ENCODE measurements around the gene HAUS1.
"Not testable (repeated sequence)": the region's sequence is repeated elsewhere in the genome, so short reads cannot be mapped to it uniquely, and the experiment has no call there.

The HAUS1 gene

DNA sequence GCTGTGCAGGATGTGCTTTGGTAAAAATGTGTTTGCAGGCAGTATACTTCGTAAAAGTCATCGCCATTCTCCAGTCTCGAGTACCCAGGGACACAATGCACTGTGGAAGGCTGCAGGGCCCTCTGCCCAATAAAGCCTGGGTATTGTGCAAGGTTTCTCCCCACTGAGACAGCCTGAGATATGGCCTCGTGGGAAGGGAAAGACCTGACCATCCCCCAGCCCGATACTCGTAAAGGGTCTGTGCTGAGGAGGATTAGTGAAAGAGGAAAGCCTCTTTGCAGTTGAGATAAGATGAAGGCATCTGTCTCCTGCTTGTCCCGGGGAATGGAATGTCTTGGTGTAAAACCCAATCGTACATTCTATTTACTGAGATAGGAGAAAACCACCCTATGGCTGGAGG is 15.7 kb upstream of the HAUS1 start:
- not testable (repeated sequence) for DNase-seq (ENCODE audit: low read depth in 2 of 2)

DNA sequence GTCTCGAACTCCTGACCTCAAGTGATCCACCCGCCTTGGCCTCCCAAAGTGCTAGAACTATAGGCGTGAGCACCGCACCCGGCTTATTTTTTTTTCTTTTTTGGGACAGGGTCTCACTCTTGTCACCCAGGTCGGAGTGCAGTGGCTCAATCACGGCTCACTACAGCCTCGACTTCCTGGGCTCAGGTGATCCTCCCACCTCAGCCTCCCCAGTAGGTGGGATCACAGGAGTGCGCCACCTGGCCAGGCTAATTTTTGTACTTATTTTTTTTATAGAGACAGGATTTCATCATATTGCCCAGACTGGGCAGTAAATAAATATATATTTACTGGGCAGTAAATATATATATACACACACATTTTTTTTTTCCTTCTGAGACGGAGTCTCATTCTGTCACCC is 8.7 kb upstream of the HAUS1 start:
- DNase-seq (ENCODE audit: low read depth in 2 of 2): no peak

DNA sequence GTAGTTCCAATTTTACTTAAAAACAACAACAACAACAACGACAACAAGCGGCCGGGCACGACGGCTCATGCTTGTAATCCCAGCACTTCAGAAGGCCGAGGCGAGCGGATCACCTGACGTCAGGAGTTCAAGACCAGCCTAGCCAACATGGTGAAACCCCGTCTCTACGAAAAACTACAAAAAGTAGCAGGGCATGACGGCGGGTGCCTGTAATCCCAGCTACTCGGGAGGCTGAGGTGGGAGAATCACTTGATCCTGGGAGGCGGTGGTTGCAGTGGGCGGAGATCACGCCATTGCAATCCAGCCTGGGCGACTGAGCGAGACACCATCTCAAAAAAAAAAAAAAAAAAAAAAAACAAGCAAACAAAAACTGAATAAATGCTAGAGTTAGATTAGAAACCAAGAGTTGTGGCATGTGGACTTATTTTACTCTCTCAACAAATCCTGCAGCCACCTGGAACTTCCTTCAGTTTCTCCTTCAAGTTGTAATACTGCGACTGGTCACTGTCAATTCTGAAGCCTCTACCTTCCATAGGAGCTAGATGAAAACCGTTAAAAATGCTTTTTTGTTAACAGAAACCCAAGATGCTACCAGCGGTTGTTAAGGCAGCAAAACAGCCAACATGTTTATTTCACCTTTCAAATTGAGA is 7.4 kb upstream of the HAUS1 start:
- DNase-seq (ENCODE audit: low read depth in 2 of 2): no peak

DNA sequence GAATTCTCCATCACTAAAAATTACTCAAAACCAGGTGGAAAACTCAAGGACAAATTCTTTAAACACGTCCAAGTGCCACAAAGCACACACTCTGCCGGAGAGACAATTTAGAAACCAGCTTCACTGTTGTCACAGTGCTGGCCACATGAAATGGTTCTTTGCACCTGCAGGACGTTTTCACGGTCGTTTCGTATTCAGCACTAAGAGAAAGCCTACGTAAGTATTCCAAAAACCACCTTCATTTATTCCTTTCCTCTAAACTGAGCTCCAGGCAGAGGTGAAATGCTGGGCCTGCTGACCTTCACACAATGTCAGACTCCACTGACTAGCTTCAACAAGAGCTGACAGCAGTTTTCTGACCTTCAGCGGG is 6.8 kb upstream of the HAUS1 start:
- DNase-seq (ENCODE audit: low read depth in 2 of 2): no peak

DNA sequence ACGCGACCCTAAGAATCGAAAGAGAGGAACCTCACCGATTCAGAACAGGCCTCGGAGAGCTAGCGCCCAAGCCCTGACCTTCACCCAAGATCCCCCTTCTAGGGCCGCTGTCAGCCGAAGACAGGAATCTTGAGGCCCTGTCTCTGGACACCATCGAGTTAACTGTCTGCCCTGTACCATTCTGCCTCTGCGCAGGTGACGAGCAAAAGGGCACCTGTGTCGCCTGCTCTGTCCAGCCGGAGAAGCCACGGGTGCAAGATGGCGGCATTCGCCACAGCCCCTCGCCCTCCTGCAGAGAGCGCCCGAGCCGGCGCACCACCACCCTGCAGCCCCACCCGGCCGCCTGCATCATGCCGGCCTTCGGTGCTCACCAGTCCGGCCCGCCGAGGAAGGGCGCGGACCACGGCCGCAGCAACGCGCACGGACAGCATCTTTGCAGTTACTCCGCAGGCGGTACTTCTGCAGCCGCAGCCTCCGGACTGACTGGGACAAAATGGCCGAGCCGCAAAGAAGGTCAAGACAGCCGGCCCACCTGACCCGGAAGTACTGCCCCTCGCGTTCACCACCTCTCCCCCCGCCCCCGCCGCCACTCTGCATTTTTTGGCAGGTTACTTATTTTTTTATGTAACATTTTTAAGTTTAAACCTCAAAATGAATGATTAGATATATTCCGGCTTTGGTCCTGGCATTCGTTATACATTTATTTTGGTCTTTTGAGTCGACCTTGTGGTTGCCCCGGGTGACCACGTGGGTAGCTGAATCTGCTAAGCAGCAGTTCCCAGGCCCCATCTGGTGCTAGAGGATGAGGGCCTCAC is 6.2 kb upstream of the HAUS1 start, which contains the start of gene ATP5F1A:
Gene ATP5F1A, minus strand, starts transcription at position 496 of the 815 bp plus-strand sequence. Its CDS starts 65 bp downstream, at position 431.
- DNase-seq (ENCODE audit: low read depth in 2 of 2): peak; percentile 73 to 84

DNA sequence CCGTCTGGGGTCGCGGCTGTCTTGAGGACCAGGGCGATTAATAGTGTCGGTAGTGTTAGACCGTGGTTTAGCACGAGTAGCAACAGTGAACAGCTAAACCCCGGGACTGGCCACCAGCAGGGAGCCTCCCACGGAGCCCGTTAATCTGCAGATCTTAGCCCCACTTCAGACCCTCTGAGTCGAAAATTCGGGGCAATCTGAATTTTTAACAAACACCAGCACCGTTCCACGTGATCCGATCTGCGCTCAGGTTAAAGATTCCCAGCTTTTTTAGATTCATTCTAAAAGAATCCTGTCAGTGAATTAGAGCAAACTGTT is 5.6 kb upstream of the HAUS1 start:
- no peak for DNase-seq (ENCODE audit: low read depth in 2 of 2)

DNA sequence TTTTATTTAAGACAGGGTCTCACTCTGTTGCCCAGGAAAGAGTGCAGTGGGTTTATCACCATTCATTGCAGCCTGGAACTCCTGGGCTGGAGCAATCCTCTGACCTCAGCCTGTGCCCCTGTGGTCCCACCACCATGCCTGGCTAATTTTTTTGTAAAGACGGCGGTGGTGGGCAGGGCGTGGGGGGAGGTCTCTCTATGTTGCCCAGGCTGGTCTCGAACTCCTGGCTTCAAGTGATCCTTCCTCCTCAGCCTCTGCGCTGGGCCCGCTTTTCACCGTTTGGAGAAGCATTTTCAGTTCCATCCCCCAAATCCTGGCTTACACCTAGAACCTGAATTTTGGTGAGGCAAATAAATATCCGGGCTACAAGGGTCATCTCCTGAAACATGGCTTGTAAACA is 4.7 kb upstream of the HAUS1 start:
- DNase-seq (ENCODE audit: low read depth in 2 of 2): no peak

DNA sequence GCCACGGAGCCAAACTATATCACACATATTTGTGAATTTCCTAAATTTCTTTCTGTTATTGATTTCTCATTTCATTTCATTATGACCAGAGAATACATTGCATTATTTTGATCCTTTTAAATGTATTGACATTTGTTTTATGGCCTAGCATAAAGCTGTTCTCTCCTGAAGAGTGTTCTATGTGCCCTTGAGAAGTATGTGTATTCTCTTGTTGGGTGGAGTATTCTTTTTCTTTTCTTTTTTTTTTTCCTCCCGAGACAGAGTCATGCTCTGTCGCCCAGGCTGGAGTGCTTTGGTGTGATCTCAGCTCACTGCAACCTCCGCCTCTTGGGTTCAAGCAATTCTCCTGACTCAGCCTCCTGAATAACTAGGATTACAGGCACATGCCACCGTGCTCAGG is 5.2 kb downstream of the HAUS1 start:
- DNase-seq (ENCODE audit: low read depth in 2 of 2): no peak

DNA sequence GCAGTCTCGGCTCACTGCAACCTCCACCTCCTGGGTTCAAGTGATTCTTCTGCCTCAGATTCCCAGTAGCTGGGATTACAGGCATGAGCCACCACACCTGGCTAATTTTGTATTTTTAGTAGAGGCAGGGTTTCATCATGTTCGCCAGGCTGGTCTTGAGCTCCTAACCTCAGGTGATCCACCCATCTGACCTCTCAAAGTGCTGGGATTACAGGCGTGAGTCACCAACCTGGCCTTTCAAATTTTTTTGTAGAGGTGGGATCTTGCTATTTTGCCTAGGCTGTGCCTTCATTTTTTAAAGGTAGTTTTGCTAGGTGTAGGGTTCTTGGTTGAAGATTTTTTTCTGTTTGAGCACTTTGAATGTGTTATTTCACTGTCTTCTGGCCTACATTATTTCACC is 6.2 kb downstream of the HAUS1 start:
- DNase-seq (ENCODE audit: low read depth in 2 of 2): no peak

DNA sequence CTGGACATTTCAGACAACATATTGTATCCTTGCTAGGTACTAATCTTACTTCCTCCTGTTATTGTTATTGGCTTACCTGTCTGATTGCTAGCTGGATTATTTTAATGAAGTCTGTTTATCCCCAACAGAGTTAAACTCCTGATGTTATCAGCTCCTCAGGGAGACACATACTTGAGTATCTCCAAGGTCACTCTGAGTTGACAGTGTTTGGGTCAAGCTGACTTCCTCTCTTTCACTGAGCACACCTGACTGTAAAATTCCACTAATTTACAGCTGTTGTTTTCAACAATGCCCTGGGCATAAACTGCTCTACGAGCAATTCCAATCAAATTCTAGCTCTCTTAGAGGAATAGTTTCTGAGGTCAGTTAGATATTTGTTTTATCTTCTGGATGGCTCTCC is 9.6 kb downstream of the HAUS1 start:
- DNase-seq (ENCODE audit: low read depth in 2 of 2): no peak

DNA sequence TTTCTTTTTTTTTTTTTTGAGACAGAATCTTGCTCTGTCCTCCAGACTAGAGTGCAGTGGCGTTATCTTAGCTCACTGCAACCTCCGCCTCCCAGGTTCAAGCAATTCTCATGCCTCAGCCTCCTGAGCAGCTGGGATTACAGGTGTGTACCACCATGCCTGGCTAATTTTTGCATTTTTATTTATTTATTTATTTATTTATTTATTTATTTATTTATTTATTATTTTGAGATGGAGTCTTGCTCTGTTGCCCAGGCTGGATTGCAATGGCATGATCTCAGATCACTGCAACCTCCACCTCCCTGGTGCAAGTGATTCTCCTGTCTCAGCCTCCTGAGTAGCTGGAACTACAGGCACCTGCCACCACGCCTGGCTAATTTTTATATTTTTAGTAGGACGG is 22.4 kb downstream of the HAUS1 start:
- not testable (repeated sequence) for DNase-seq (ENCODE audit: low read depth in 2 of 2)

DNA sequence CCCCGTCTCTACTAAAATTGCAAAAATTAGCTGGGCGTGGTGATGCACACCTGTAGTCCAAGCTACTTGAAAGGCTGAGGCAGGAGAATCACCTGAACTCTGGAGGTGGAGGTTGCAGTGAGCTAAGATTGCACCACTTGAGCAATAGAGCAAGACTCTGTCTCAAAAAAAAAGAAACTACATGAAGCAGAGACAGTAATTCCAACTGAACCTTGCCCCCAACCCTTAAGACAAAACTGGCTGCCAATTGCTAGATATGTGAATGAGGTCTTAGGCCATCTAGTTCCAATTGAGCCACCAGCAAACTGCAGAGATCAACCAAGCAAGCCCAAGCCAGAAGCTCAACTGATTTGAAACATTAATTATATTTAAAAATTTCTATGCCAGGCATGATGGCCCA is 25.9 kb downstream of the HAUS1 start:
- DNase-seq (ENCODE audit: low read depth in 2 of 2): no peak

DNA sequence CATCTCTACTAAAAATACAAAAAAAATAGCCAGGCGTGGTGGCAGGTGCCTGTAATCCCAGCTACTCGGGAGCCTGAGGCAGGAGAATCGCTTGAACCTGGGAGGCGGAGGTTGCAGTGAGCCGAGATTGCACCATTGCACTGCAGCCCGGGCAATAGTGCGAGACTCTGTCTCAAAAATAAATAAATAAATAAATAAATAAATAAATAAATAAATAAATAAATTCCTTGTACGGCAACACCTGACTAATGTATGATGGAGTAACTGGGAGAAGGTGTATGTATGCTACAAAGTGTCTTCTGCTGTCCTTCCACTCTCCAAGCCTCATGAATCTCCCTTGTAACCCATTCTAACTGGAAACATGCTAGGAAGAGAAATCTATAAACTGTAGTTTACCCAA is 26.4 kb downstream of the HAUS1 start:
- not testable (repeated sequence) for DNase-seq (ENCODE audit: low read depth in 2 of 2)

DNA sequence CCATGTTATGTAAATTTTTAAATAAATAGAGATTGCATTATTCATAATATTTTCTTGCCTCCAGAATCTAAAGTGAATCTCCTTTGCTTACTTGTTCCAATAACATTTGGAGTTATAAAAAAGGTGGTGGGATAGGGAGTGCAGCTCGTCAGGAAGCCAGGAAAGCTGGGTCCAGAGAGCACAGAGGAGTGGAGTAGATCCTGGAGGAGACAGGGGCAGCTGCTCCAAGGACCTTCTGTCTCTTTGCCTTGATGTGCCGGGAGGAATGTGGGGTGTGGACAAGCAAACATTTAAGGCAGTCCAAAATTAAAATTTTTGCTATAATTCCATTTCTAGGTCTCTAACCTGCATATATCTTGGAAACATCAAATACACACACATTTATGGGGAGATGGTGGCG is 29.3 kb downstream of the HAUS1 start:
- no peak for DNase-seq (ENCODE audit: low read depth in 2 of 2)

DNA sequence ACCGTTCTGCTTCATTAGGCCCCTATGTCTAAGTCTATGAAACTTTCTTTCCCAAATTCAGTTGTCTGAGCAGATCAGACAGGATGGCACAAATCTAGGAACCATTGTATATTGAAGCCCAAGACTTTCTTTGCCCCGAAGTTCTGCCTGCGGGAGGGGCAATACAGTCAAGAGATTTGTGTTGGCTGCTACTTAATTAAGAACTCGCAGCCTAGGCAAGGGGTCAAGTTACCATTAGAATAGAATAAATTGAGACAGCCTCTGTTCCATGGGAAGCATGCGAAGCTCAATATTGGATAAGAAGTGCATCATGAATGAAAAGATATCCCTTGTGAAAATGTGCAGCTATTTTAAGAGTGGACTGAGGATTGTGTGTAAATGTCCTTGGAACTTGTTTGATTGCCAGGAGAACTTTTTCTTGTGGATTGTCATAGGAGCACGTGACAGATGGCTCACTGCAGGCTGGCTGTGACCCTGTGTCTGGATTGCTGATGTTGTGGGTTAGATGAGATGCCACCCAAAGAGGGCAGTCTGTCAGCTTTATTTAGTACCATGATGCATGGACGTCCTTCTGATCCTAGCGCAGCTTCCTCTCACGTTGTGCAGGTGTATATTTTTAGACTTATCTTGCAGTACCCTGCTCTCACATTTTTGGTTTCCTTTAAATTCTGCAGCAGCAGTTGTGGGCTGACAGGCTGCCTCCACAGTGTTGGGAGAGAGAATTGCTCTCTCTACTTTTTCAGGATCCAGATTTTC is 30.9 kb downstream of the HAUS1 start:
- DNase-seq (ENCODE audit: low read depth in 2 of 2): no peak

DNA sequence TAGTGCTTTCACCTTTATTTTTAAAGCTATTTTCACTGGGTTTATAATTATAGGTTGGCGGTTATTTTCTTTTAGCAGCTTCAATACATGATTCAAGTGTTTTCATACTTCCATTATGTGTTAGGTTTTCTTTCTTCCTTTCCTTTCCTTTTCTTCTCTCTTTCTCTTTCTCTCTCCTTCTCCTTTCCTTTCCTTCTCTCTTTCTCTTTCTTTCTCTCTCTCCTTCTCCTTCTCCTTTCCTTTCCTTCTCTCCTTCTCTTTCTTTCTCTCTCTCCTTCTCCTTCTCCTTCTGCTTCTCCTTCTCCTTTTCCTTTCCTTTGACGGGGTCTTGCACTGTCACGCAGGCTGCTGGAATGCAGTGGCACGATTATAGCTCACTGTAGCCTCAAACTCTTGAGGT is 36.0 kb downstream of the HAUS1 start:
- DNase-seq (ENCODE audit: low read depth in 2 of 2): no peak

DNA sequence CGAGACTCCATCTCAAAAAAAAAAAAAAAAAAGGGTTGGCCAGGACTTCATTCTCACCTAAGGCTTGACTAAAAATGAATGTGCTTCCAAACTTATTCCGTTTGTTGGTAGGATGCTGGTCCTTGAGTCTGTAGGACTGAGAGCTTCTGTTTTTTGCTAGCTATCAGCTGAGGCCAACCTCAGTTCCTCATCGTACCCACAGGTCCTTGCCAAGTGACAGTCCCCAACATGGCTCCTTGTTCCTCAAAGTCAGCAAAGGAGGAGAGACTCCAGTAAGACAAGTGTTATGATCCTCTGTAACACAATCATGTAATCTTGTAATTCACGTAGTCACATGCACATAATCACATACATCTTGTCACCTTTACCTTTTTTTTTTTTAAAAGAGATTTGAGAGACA is 37.0 kb downstream of the HAUS1 start:
- no peak for DNase-seq (ENCODE audit: low read depth in 2 of 2)

DNA sequence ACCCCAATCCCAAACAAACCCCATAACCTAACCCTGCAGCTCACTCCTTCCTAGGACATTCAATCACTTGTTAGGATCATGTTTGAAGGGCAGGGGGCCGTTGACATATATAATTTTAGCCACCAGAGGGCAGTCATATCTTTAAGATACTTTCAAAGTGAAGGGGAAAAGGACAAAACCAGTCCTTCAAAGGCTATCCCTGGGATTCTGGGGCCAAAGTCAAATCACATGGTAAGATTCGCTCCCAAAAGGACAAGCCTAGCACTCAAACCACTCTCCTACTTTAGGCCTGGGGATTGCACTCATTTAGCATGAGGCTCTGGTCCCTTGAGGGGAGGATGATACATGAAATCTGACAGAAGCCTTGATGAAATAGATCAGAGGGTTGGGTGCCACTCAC is 44.6 kb downstream of the HAUS1 start:
- peak in 1 of 2 donors; percentile 48 for DNase-seq (ENCODE audit: low read depth in 2 of 2)

DNA sequence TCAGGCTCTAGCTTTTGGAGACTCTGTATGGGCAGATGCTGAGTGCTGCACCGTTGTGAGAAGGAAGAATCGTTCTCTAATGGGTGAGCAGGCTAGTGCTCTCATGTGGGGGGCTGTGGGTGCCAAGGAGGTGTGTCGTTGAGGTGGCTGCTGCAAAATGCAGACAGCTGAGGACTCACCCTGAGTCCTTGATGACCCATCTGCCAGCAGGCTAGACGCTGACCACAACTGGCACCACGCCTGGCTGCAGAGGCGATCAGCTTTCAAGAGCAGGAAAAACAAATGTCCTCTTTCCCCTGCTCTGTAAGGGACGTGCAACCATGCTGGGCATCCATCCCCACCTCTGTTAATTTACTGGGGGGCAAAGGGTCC is 48.2 kb downstream of the HAUS1 start:
- DNase-seq (ENCODE audit: low read depth in 2 of 2): no peak

DNA sequence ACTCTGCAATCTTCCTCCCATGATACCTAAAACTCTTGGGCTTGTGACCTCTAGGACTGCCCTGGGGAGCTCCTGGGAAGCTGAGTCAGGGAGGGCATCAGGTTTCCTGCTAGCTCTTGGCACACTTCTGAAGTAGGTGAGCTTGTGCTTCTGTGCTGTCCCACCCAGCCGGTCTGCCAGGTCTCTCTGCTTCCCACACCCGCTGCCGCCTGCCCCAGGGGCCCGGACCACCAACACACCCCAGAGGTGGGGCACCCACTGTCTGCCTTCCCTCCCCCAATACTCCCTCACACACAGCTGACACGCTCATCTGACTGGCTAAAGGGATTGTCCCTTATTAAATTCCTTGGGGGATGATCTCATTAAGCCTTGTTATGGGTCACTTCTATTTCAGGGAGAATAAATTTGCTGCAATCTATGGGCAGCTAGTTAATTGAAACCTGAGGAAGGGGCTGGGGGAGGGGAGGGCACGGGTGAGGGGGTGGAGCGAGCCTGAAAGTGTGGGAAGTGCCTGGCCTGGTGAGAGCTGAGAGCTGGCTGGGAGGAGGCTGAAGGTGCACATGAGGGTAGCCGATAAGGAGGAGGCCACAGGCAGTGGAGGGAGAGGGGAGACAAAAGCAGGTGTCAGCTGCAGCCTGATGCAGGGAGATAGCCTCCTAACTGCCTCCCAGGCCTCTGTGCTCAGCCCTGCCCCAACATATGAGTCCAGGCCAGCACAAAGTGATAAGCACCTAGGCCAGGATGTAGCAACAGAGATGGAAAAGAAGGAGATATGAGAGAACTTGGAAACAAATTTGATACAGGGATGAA is 48.8 kb downstream of the HAUS1 start:
- DNase-seq (ENCODE audit: low read depth in 2 of 2): no peak

DNA sequence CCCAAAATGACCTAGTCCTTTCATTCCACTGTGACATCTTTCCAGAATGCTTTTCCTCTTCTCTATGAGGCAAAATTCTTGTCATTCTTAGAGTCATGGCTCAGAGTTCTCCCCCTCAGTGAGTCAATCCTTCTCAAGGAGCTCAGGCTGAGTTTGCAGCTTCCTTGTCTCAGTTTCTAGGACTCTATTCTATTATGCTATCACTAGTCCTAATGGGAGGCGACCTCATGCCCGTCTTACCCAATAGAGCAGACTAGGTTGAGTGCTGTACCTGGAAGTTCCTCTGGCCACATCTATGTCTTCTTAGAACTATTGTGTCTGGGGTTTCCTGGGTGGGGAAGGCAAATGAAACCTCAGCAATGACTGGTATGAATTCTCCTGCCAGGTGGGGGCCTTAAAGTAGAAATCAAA is 51.5 kb downstream of the HAUS1 start:
- DNase-seq (ENCODE audit: low read depth in 2 of 2): no peak

DNA sequence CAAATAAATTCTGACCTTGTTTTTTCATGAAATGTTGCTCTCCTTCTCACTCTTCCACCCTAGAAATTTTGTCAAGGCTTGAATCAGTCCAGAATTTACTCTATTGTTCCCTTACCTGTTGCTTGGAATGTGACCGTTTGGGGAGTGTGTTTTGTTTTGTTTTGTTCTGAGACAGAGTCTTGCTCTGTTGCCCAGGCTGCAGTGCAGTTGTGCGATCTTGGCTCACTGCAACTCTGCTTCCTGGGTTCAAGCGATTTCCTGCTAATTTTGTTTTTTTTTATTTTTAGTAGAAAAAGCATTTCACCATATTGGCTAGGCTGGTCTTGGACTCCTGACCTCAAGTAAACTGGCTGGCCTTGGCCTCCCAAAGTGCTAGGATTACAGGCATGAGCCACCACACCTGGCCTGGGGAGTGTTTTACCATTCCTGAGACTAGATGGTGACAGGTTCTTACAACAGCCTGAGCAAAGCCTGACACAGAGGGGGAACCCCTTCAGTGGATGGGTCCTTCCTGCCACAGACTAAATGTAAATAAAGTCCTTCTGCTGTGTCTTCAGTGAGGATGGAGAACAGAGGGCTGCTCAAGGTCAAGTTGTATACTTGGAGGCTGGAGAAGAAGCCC is 52.0 kb downstream of the HAUS1 start:
- DNase-seq (ENCODE audit: low read depth in 2 of 2): no peak
